ENCODE results near the gene NKX1-1. TPM values are rescaled to one million over a fixed set of nuclear protein-coding genes. Genes with fewer than 3 reads are reported as not detected.
"Not testable (repeated sequence)": the region's sequence is repeated elsewhere in the genome, so short reads cannot be mapped to it uniquely, and the experiment has no call there.

Gene NKX1-1
- total RNA-seq, 4 donors from 2014 or later: not detected

DNA sequence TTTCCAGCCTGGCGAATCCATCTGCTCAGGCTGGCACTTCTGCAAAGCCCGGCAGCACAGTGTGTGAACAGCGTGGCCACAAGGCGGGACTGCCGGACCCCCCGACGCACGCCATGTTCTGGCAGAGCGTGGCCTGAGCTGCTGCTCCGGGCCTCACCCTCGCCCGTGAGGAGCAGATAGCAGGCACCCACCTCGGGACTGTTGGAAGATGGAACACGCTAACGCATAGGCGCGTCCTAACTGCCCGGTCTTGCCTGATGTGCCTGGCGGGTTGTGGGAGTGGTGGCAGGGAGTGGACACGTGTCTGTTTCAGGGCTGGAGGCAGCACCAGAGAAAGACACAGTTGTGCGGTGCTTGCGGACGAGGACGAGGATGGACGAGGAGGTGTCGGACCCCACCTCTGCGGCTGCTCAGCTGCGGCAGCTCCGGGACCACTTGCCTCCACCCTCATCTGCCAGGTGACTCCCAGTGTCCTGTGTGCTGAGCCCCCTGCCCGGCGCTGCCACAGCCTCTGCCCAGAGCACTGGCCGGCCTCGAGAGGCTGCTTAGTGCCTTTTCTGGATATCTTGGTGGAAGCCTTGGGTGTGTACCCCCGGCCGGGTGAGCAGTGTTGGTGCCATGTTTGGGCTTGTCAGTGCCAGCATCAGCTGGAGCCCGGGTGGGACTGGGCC is 31.1 kb downstream of the NKX1-1 start:
- Histone ChIP-seq H3K27ac (no peak overlapping the region), H3K36me3 (peaks cover 0 to 76% (median 8%) of the 10 kb centered on the region in 3 donors), H3K4me3 (no peak overlapping the region), H3K27me3 (no peaks in the 10 kb centered on the region), H3K9me3 (no peaks in the 10 kb centered on the region), H3K4me1 (no peaks in the 10 kb centered on the region)
- 96 to 100% methylated on average over 1 to 10 of the region's 36 CpGs for WGBS, 2 donors
- intact Hi-C loops (cut with DNase I): no loop called here
- no peak for DNase-seq
- no peak for TF ChIP-seq POLR2A (IDR thresholded peaks at IDR 0.05)
- TF ChIP-seq, protein P1, sequence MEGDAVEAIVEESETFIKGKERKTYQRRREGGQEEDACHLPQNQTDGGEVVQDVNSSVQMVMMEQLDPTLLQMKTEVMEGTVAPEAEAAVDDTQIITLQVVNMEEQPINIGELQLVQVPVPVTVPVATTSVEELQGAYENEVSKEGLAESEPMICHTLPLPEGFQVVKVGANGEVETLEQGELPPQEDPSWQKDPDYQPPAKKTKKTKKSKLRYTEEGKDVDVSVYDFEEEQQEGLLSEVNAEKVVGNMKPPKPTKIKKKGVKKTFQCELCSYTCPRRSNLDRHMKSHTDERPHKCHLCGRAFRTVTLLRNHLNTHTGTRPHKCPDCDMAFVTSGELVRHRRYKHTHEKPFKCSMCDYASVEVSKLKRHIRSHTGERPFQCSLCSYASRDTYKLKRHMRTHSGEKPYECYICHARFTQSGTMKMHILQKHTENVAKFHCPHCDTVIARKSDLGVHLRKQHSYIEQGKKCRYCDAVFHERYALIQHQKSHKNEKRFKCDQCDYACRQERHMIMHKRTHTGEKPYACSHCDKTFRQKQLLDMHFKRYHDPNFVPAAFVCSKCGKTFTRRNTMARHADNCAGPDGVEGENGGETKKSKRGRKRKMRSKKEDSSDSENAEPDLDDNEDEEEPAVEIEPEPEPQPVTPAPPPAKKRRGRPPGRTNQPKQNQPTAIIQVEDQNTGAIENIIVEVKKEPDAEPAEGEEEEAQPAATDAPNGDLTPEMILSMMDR (IDR thresholded peaks at IDR 0.05): no peak

DNA sequence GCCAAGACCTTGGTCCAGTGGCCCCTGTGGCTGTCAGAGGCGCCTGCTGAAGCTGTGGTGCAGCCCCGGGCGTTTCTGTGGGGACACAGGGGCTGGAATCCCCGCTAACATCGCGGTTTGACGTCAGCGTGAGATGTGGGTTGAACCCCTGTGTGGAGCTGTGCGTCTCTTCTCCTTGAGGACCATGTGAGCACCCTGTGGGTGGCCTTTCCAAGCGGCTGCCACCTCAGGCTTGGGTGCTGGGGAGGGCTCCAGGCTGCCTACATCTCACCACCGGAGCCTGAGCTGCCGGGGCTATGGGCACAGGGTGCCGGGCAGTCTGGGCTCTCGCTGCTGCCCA is 31.6 kb downstream of the NKX1-1 start:
- no peak for DNase-seq
- TF ChIP-seq, protein P1 (IDR thresholded peaks at IDR 0.05): no peak
- no peak for TF ChIP-seq POLR2A (IDR thresholded peaks at IDR 0.05)
- Histone ChIP-seq H3K4me1 (no peaks in the 10 kb centered on the region), H3K27me3 (no peaks in the 10 kb centered on the region), H3K9me3 (no peaks in the 10 kb centered on the region), H3K36me3 (peaks cover 0 to 77% (median 8%) of the 10 kb centered on the region in 3 donors), H3K4me3 (no peak overlapping the region), H3K27ac (no peak overlapping the region)
- intact Hi-C loops (cut with DNase I): no loop called here
- WGBS, 2 donors: 95% methylated on average over 8 of the region's 14 CpGs; no CpG with 5 or more reads in 1 of the 2 donors

DNA sequence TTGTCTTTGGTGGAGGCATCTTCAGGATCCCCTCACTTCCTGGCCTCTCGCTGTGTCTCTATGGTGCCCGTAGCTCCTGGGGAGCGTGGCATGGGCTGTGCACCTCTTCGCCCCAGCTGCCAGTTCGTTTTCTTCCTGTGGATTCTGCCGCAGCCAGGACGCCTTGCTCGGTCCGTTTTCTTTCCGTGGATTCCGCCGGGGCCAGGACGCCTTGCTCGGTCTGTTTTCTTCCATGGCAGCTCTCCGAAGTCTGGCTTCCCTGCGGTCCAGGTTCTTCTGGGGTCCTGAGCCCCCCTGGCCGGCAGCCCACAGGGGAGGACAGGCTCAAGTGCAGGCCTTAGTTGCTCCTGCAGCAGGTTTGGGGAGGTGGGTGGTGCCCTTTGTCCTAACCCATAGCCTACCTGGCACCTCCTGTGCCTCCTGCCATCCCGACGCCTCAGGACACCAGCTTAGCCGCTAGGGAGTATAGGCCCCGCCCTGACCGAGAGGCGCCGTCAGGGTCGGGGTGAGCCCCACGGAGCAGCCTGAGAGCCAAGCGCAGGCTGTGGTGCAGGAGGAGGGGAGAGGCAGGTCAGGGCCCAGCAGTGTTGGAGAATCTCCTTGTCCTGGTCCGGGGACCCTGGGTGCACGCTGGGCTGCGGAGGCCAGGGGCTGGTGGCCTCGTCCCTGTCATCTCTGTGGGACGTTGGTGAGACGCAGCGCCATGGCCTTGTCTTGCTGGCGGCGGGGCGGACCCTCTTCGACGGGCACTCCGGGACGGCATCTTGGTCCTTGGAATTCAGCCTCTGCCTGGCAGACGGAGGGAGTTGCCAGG is 32.1 kb downstream of the NKX1-1 start:
- no peak overlapping the region for H3K27ac ChIP-seq
- H3K4me3 ChIP-seq: no peak overlapping the region
- no peaks in the 10 kb centered on the region for H3K4me1 ChIP-seq
- H3K27me3 ChIP-seq: no peaks in the 10 kb centered on the region
- TF ChIP-seq POLR2A (IDR thresholded peaks at IDR 0.05): no peak
- 93 to 97% methylated on average over 15 to 18 of the region's 42 CpGs for WGBS, 2 donors
- no peaks in the 10 kb centered on the region for H3K9me3 ChIP-seq
- no peak for DNase-seq
- intact Hi-C loops (cut with DNase I): no loop called here
- peaks cover 0 to 77% (median 8%) of the 10 kb centered on the region in 3 donors for H3K36me3 ChIP-seq

DNA sequence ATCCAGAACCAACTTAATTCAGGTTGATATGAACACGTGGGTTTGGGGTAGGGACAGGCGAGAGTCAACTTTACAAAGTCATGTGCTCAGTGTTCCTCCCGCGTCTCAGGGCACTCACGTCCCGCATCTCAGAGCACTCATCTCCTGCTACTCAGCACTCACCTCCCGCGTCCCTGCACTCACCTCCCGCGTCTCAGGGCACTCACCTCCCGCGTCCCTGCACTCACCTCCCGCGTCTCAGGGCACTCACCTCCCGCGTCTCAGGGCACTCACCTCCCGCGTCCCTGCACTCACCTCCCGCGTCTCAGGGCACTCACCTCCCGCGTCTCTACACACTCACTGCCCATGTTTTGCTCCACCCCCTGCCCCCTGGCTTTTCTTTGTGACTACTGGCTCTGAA is 33.7 kb downstream of the NKX1-1 start:
- H3K4me1 ChIP-seq; intact Hi-C loops (cut with DNase I); H3K4me3 ChIP-seq; DNase-seq; H3K9me3 ChIP-seq; H3K27ac ChIP-seq; H3K27me3 ChIP-seq: not testable (repeated sequence)
- WGBS, 2 donors: 84 to 98% methylated on average over 15 to 22 of the region's 22 CpGs
- peaks cover 0 to 86% (median 8%) of the 10 kb centered on the region in 3 donors for H3K36me3 ChIP-seq

DNA sequence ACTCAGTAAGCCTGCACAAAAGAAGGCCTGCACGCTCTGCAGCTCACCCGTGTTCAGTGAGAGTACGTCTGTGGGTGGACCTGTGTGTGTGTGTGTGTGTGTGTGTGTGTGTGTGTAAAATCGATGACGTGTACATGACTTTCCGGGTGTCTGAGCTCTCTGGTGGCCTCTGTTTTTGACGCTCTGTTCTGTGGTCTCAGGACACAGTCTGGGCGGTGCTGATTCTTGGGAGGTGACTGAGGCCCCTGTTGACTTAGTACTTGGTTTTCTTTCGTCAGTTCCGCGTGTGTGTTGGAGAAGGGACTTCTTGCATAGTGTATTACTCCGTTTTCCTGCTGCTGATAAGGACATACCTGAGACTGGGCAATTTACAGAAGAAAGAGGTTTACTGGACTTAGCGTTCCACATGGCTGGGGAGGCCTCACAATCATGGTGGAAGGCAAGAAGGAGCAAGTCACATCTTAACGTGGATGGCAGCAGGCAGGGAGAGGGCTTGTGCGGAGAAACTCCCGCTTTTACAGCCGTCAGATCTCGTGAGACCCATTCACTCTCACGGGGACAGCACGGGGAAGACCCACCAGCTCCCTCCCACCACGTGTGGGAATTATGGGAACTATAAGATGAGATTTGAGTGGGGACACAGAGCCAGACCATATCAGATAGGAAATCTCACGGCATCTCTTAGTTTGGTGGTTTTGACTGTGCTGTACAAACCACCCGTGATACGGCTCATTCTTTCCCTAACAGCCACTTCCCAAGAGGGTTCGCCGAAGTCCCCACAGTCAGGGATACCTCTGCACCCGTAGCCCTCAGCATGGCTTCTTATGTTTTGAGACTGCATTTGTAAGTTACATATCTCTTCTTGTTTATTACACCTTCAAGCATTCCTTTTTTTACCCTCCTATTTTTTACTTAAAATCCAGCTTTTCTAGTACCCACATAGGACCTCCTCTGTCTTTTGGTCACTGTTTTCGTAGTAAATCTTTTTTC is 34.8 kb downstream of the NKX1-1 start:
- H3K4me1 ChIP-seq: no peaks in the 10 kb centered on the region
- no peak for TF ChIP-seq POLR2A (IDR thresholded peaks at IDR 0.05)
- TF ChIP-seq, protein P1 (IDR thresholded peaks at IDR 0.05): no peak
- H3K4me3 ChIP-seq: no peak overlapping the region
- intact Hi-C loops (cut with DNase I): no loop called here
- no peaks in the 10 kb centered on the region for H3K27me3 ChIP-seq
- H3K9me3 ChIP-seq: no peaks in the 10 kb centered on the region
- no peak for DNase-seq
- WGBS, 2 donors: 90% methylated on average over 23 of the region's 28 CpGs
- peaks cover 4 to 86% (median 5%) of the 10 kb centered on the region in 3 donors for H3K36me3 ChIP-seq
- no peak overlapping the region for H3K27ac ChIP-seq

Data from esophagus squamous epithelium (tissue), 5 donors.